GM12878 (cell line): Measurements from ENCODE around the gene RCAN1. TPM values are rescaled to one million over a fixed set of nuclear protein-coding genes. Genes with fewer than 3 reads are reported as not detected.

Experiments used
- CEBPB ChIP-seq, 2 experiments: fragments of 150-350 bp in 1 of 2; IDR thresholded peaks; 2 replicates each; pipeline ENCODE4 v1.6.1; 2012 to 2014; ENCODE audit warnings: low read depth in 2 of 2, low read length in 2 of 2, borderline replicate concordance in 1 of 2, inconsistent platforms in 1 of 2
- ETV6 ChIP-seq, 2 experiments: fragments of 450-650 bp in 1 of 2; IDR thresholded peaks in 1 of 2; conservative IDR thresholded peaks in 1 of 2; 2 replicates each; pipeline ENCODE4 v1.6.1; 2014; ENCODE audit warnings: antibody characterized with exemption in 1 of 2, borderline replicate concordance in 1 of 2, low read depth in 1 of 2, mild to moderate bottlenecking in 1 of 2, moderate library complexity in 1 of 2
- IKZF1 ChIP-seq: fragments of 450-650 bp; conservative IDR thresholded peaks from 2 replicates; pipeline ENCODE4 v1.6.1; 2017; ENCODE audit warnings: antibody characterized with exemption, mild to moderate bottlenecking
- KAT2A ChIP-seq: conservative IDR thresholded peaks from 2 replicates; pipeline ENCODE4 v1.6.1; 2011; ENCODE audit warnings: low read depth, low read length; ENCODE audit not compliant: control insufficient read depth
- KDM1A ChIP-seq: fragments of 200-600 bp; sonication (generic); IDR thresholded peaks from 2 replicates; pipeline ENCODE4 v1.6.1; 2016; ENCODE audit warnings: borderline replicate concordance
- MEF2A ChIP-seq: IDR thresholded peaks from 2 replicates; pipeline ENCODE4 v1.6.1; 2011; ENCODE audit warnings: low read depth, mild to moderate bottlenecking, low read length, moderate library complexity; ENCODE audit not compliant: insufficient read depth
- NBN ChIP-seq: fragments of 450-650 bp; IDR thresholded peaks from 2 replicates; pipeline ENCODE4 v1.6.1; 2016
- PRDM15 ChIP-seq: fragments of 450-650 bp; formaldehyde crosslinking; IDR thresholded peaks from 2 replicates; pipeline ENCODE4 v1.4.0; 2020; ENCODE audit warnings: mild to moderate bottlenecking, moderate library complexity
- REST ChIP-seq: IDR thresholded peaks from 2 replicates; pipeline ENCODE4 v1.6.1; 2012; ENCODE audit warnings: mild to moderate bottlenecking, low read depth, low read length
- SIN3A ChIP-seq: IDR thresholded peaks from 2 replicates; pipeline ENCODE4 v1.6.1; 2012; ENCODE audit warnings: low read depth, low read length, improper control_type of control experiment
- TAF1 ChIP-seq: IDR thresholded peaks from 2 replicates; pipeline ENCODE4 v1.6.1; 2011; ENCODE audit warnings: mild to moderate bottlenecking, low read depth, low read length, borderline replicate concordance
- YBX1 ChIP-seq: fragments of 450-650 bp; IDR thresholded peaks from 2 replicates; pipeline ENCODE4 v1.6.1; 2016; ENCODE audit warnings: antibody characterized with exemption
- ZBTB11 ChIP-seq: fragments of 450-650 bp; formaldehyde crosslinking; IDR thresholded peaks from 2 replicates; pipeline ENCODE4 v1.5.0; 2022; ENCODE audit warnings: mild to moderate bottlenecking, missing genetic modification characterization
- ZNF687 ChIP-seq: fragments of 450-650 bp; IDR thresholded peaks from 2 replicates; pipeline ENCODE4 v1.6.1; 2017; ENCODE audit warnings: mild to moderate bottlenecking, moderate library complexity
- polyA plus RNA-seq, 11 experiments: library from polyadenylated mRNA; depleted of rRNA in 4 of 11; unstranded in 6 of 11; stranded (reverse) in 5 of 11; fragments of >200 nt; fragmentation: Nextera tagmentation in 4 of 11; fragmentation: Illumina TruSeq in 1 of 11; extraction: Ambion mirVana in 4 of 11; extraction: Trizol in 1 of 11; gene quantifications; 1 replicate in 1 of 11; 2 replicates in 10 of 11; pipeline versions ENCODE4 v1.2.1 to v1.2.3, GENCODE V29; 2011 to 2016; ENCODE audit warnings: inconsistent platforms in 2 of 11, missing spikeins in 2 of 11, low read depth in 1 of 11
- total RNA-seq, 4 experiments: library from RNA; depleted of rRNA in 3 of 4; stranded (reverse); fragments of >200 nt in 3 of 4; fragmentation: Illumina TruSeq in 1 of 4; extraction: Trizol in 1 of 4; gene quantifications; 2 replicates each; pipeline versions ENCODE4 v1.2.1 to v1.2.3, GENCODE V29; 2013 to 2021

RCAN1 gene
- total and polyA plus RNA-seq, 10 of the 15 experiments (the other 5 are each of a cell fraction or from before 2014, with no cell fraction given), result 2.8 to 12.9 (median 10.5) TPM

GRCh38 chr21:34589511-34590282, 25.2 kb downstream of the RCAN1 start (continued):
- TF ChIP-seq ZNF687 (no peak), KAT2A (no peak), NBN (no peak), REST (no peak), YBX1 (no peak), SIN3A (no peak), KDM1A (no peak), CEBPB (IDR thresholded peaks at IDR 0.05; ENCODE audit: borderline replicate concordance in 1 of 2, low read depth in 2 of 2, low read length in 2 of 2) (no peak), ZBTB11 (CRISPR knock-in tag) (no peak), IKZF1 (no peak), PRDM15 (CRISPR knock-in tag) (no peak), TAF1 (no peak), MEF2A (no peak), ETV6 (conservative IDR thresholded peaks at IDR 0.05 in 1 of 2, IDR thresholded peaks at IDR 0.05 in 1 of 2; ENCODE audit: borderline replicate concordance in 1 of 2, low read depth in 1 of 2) (no peak)
